RWPE2 (cell line): ENCODE data around the gene MYO1H.
A peak's percentile ranks its signal among the peaks of the same experiment; 100 is the strongest.

Experiments
- ATAC-seq: fragments of 200-7000 bp; cut with Tn5 transposase; 3 replicates; pipeline ENCODE4 v1.9.1; 2021; ENCODE audit warnings: low read depth
- DNase-seq: peaks from one replicate; pipeline ENCODE4 v3.0.0-alpha.2; 2020; ENCODE audit warnings: low spot score
- H3K27ac ChIP-seq: fragments of 450-650 bp; 2 replicates; pipeline ENCODE4 v1.5.1; 2017; ENCODE audit warnings: mild to moderate bottlenecking; ENCODE audit not compliant: poor library complexity, severe bottlenecking
- H3K27me3 ChIP-seq: fragments of 250-450 bp; sonication (Bioruptor Pico); 2 replicates; pipeline ENCODE4 v1.5.1; 2021; ENCODE audit warnings: mild to moderate bottlenecking, moderate library complexity; ENCODE audit not compliant: insufficient read depth, poor library complexity, severe bottlenecking
- H3K36me3 ChIP-seq: fragments of 250-450 bp; sonication (Bioruptor Pico); 2 replicates; pipeline ENCODE4 v1.5.1; 2020; ENCODE audit warnings: low read depth, mild to moderate bottlenecking, moderate library complexity
- H3K4me1 ChIP-seq: fragments of 250-450 bp; sonication (Bioruptor Pico); 2 replicates; pipeline ENCODE4 v1.5.1; 2021; ENCODE audit warnings: mild to moderate bottlenecking, moderate library complexity; ENCODE audit not compliant: insufficient read depth, poor library complexity, severe bottlenecking
- H3K4me3 ChIP-seq: fragments of 250-450 bp; sonication (Bioruptor Pico); 2 replicates; pipeline ENCODE4 v1.5.1; 2021; ENCODE audit warnings: mild to moderate bottlenecking, moderate library complexity; ENCODE audit not compliant: severe bottlenecking
- H3K9me3 ChIP-seq: fragments of 250-450 bp; sonication (Bioruptor Pico); 2 replicates; pipeline ENCODE4 v1.5.1; 2021; ENCODE audit warnings: mild to moderate bottlenecking, moderate library complexity; ENCODE audit not compliant: severe bottlenecking
- CTCF ChIP-seq: fragments of 450-650 bp; IDR thresholded peaks from one replicate; pipeline ENCODE4 v1.5.1; 2017; ENCODE audit warnings: mild to moderate bottlenecking, moderate library complexity; ENCODE audit not compliant: poor library complexity, severe bottlenecking

Gene MYO1H

DNA sequence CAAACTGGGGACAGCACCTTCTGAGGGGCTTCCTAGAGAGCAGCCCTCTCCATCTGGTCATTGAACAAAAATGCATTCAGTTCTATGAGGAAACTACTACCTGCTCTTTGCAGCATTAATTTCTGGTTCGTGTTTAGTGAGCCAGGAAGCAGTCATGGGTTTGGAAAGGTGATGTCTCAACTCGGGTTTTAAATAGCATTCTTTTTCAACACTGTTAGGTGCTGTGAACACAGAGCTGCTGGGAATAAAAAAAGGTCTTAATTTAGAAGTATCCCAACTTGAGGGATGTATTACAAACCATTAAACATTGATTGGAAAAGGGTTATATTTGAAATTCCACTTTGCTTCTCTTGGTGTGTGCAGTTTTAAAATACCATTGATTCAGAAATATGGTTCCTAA is 9.3 kb downstream of the MYO1H start:
- Histone ChIP-seq H3K36me3 (no peaks in the 10 kb centered on the region), H3K9me3 (no peaks in the 10 kb centered on the region), H3K4me1 (no peaks in the 10 kb centered on the region), H3K27ac (no peak overlapping the region), H3K27me3 (peaks cover 28% of the 10 kb centered on the region), H3K4me3 (no peak overlapping the region)
- ATAC-seq (no peak), DNase-seq (no peak)
- TF ChIP-seq CTCF = no peak

GRCh38 chr12:109358154-109358869 is 10.6 kb downstream of the MYO1H start:
- Histone ChIP-seq H3K4me1 (no peaks in the 10 kb centered on the region), H3K27me3 (peaks cover 22% of the 10 kb centered on the region), H3K36me3 (no peaks in the 10 kb centered on the region), H3K27ac (no peak overlapping the region), H3K4me3 (no peak overlapping the region), H3K9me3 (no peaks in the 10 kb centered on the region)
- ATAC-seq = no peak
- no peak for DNase-seq
- TF ChIP-seq CTCF = no peak

DNA sequence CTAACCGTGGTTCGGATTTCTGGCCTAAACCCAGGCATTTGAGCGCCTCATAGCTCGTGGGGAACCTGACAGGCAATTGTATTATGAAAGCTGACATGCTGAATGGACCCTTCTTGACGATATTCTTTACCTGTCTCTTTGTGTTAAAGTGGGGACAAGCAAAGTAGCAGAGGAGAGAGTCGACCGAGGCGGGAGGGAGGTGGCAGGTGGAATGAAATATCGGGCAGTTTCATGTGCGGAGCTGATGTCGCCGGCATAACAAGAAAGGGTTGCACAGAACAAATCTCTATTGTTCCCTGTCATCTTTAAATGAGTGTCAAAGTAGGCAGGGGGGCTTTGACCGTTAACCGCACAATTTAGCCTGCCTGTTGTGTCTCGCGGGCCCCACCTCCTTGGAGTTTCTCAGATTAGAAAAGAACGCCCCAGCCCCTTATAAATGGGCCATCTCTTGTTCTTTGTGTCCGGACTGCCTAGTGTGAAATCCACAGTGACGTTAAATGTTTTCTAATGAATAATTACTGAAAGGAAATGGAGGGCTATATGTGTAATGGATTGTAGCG is 11.5 kb downstream of the MYO1H start:
- no peaks in the 10 kb centered on the region for H3K36me3 ChIP-seq
- no peaks in the 10 kb centered on the region for H3K9me3 ChIP-seq
- no peak overlapping the region for H3K4me3 ChIP-seq
- H3K27ac ChIP-seq = no peak overlapping the region
- TF ChIP-seq CTCF = no peak
- no peaks in the 10 kb centered on the region for H3K4me1 ChIP-seq
- peaks cover 22% of the 10 kb centered on the region for H3K27me3 ChIP-seq
- DNase-seq = no peak
- ATAC-seq = no peak

DNA sequence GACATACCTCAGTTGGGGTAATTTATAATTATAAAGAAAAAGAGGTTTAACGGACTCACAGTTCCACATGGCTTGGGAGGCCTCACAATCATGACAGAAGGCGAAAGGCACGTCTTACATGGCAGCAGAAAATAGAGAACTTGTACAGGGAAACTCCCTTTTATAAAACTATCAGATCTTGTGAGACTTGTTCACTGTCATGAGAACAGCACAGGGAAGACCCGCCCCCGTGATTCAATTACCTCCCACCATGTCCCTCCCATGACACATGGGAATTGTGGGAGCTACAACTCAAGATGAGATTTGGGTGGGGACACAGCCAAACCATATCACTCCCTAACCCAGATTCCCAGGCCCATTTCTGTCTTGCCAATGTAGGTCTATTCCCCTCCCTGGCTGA is 22.1 kb downstream of the MYO1H start:
- Histone ChIP-seq H3K9me3 (no peaks in the 10 kb centered on the region), H3K4me1 (no peaks in the 10 kb centered on the region), H3K36me3 (no peaks in the 10 kb centered on the region), H3K27ac (no peak overlapping the region), H3K4me3 (no peak overlapping the region), H3K27me3 (peaks cover 29% of the 10 kb centered on the region)
- TF ChIP-seq CTCF = no peak
- ATAC-seq = no peak
- no peak for DNase-seq

- Histone ChIP-seq H3K27ac (no peak overlapping the region), H3K4me3 (no peak overlapping the region), H3K9me3 (no peaks in the 10 kb centered on the region), H3K36me3 (no peaks in the 10 kb centered on the region), H3K4me1 (no peaks in the 10 kb centered on the region), H3K27me3 (peaks cover 18% of the 10 kb centered on the region)
- DNase-seq (no peak), ATAC-seq (0 out of 3 replicates have a peak, but pooled peaks have one; percentile 25)
- TF ChIP-seq CTCF = no peak
Measured at GRCh38 chr12:109377139-109377685, 29.5 kb downstream of the MYO1H start.
